Colonic mucosa (tissue), 4 donors: ENCODE measurements around the gene BASP1. TPM values are rescaled to one million over a fixed set of nuclear protein-coding genes. Genes with fewer than 3 reads are reported as not detected.

Experiments used
- DNase-seq: peaks from one replicate; pipeline ENCODE4 v3.0.0-alpha.2; 2020
- H3K27ac ChIP-seq: fragments of 200-600 bp; one replicate; pipeline ENCODE4 v1.8.0; 2021
- H3K27me3 ChIP-seq: fragments of 200-600 bp; one replicate; pipeline ENCODE4 v1.8.0; 2021
- H3K36me3 ChIP-seq: fragments of 200-600 bp; one replicate; pipeline ENCODE4 v1.8.0; 2021
- H3K4me1 ChIP-seq: fragments of 200-600 bp; one replicate; pipeline ENCODE4 v1.8.0; 2021; ENCODE audit warnings: mild to moderate bottlenecking
- H3K4me3 ChIP-seq: fragments of 200-600 bp; one replicate; pipeline ENCODE4 v1.8.0; 2021
- H3K9ac ChIP-seq, 2 donors: one replicate each; pipeline ENCODE4 v1.7.0; 2013; ENCODE audit warnings: control low read depth in 2 of 2, low read depth in 2 of 2, low read length in 2 of 2
- H3K9me3 ChIP-seq: fragments of 200-600 bp; one replicate; pipeline ENCODE4 v1.8.0; 2021
- intact Hi-C: fragments of 100-400 bp; cut with DNase I; formaldehyde crosslinking; loops from one replicate; pipeline ENCODE4 v1.14.1; 2022
- total RNA-seq, 2 donors: library from RNA; stranded (reverse); fragmentation: NEBNext Ultra II Directional in 1 of 2; extraction: Animal tissue kit (Norgen Biotek cat#: 25700) in 1 of 2; gene quantifications; one replicate each; pipeline ENCODE4 v1.2.1, GENCODE V29; 2021
- TF ChIP-seq, protein P1 (sequence below): fragments of 200-600 bp; IDR thresholded peaks from one replicate; pipeline ENCODE4 v1.8.0; 2022; ENCODE audit warnings: antibody characterized with exemption, mild to moderate bottlenecking
- donor health status: healthy.
- donor health status: DM: no; HTN: no; CAD: no.
- donor health status: DM: no; HTN: no; CAD: no.

BASP1 gene
- total RNA-seq, 2 donors from 2014 or later: 4.2 to 5.5 TPM

DNA sequence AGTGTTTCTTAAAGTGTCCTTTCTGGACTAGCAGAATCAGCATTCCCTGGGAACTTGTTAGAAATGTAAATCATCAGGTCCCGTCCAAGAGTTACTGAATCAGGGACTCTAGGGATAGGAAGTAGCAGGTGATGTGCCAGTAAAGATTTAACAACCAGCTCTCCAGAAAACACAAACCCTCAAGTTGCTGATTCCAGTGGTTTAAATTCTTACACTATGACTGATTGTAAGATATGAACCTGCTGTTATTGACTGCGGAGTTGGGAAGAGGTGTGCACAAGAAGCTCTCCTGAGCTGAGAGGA is 39.1 kb upstream of the BASP1 start:
- Histone ChIP-seq H3K4me3 (no peak overlapping the region), H3K9me3 (no peaks in the 10 kb centered on the region), H3K36me3 (no peaks in the 10 kb centered on the region), H3K4me1 (no peaks in the 10 kb centered on the region), H3K27ac (no peak overlapping the region), H3K27me3 (no peaks in the 10 kb centered on the region), H3K9ac (no peak overlapping the region)
- intact Hi-C loops: no loop called here
- TF ChIP-seq, protein P1, sequence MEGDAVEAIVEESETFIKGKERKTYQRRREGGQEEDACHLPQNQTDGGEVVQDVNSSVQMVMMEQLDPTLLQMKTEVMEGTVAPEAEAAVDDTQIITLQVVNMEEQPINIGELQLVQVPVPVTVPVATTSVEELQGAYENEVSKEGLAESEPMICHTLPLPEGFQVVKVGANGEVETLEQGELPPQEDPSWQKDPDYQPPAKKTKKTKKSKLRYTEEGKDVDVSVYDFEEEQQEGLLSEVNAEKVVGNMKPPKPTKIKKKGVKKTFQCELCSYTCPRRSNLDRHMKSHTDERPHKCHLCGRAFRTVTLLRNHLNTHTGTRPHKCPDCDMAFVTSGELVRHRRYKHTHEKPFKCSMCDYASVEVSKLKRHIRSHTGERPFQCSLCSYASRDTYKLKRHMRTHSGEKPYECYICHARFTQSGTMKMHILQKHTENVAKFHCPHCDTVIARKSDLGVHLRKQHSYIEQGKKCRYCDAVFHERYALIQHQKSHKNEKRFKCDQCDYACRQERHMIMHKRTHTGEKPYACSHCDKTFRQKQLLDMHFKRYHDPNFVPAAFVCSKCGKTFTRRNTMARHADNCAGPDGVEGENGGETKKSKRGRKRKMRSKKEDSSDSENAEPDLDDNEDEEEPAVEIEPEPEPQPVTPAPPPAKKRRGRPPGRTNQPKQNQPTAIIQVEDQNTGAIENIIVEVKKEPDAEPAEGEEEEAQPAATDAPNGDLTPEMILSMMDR: no peak
- DNase-seq: no peak

DNA sequence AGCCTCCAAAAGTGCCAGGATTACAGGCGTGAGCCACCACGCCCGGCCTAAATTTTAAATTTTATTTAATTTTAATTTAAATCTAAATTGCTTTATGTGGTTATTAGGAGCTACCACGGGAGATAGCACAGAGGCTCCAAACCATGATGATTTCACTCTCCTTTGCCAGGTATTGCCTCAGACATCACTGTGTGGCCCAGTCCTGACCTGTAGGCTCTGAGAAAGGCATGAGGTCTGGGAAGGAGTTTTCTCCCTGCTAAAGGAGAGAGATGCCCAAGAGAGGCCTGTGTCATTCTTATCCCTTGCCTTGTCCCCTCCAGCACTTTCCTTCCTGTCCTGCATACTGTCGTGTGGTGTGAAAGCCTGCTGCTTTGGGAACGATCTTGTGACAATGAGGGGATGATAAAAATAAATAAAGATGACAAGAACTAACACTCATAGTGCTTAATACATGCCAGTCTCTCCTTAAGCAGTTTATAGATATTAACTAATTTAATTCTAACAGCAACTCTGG is 37.0 kb upstream of the BASP1 start:
- H3K27ac ChIP-seq: no peak overlapping the region

DNA sequence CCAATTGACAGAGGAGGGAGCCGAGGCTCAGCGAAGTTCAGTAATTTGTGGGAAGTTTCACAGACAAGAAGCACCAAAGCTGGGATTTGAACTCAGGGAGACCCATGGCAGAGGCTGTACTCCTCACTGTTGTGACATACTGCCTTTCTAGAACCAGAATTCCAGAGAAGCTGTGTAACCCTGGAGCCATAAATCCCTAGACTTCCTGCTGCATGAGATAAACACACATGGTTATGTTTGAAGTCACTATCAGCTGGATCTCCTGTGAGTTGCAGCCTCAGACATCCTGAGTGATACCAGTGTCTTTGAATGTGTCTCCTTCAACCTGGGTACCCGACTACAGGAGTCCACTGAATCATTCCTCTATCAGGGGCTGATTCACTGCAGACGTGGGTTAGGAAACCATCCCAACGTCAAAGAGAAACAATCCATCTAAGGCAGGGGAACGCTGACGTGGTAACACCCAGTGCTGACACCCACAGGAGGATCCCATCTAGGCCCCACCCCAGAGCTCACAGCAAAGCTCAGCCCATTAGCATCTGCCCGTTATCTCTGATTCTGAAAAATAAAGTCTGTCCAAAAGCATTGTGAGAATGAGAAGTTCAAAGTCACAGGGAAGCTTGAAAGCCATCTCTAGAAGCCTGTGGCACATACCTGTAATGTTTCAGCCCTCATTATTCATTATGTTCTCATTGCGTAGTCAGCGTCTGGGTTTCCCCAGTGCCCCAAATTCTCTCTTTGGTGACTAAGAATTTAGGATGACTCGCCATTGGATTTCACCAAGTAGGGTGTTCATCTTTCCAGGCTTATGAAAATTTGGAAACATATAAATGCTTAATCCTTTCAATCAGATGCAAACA is 36.3 kb upstream of the BASP1 start:
- H3K27ac ChIP-seq: no peak overlapping the region
- no peak for DNase-seq
- intact Hi-C loops: no loop called here

More for the DNA sequence above, 37.0 kb upstream of the BASP1 start:
- Histone ChIP-seq H3K27me3 (no peaks in the 10 kb centered on the region), H3K36me3 (no peaks in the 10 kb centered on the region), H3K4me3 (no peak overlapping the region), H3K4me1 (no peaks in the 10 kb centered on the region), H3K9ac (no peak overlapping the region), H3K9me3 (no peaks in the 10 kb centered on the region)
- no peak for DNase-seq
- TF ChIP-seq, protein P1: no peak
- intact Hi-C loops: no loop called here

DNA sequence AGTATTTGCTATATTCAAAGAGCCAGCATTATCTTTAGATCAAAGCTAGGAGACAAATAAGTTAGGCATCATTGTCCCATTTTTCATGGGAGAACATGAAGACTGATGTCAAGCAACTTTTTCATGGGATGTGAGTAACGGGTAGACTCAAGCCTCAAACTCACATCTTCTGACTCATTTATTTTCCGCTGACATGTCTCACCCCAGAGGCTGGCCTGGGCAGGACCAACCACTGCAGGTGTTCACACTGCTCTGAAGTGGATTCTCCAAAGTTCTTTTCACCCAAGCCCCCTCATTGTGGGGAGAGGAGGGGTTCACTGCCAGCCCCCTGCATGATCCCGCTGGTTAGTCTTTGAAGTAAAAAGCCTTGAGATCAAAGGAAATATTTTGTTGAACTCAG is 34.9 kb upstream of the BASP1 start:
- Histone ChIP-seq H3K4me1 (no peaks in the 10 kb centered on the region), H3K36me3 (no peaks in the 10 kb centered on the region), H3K27ac (no peak overlapping the region), H3K9me3 (no peaks in the 10 kb centered on the region), H3K27me3 (no peaks in the 10 kb centered on the region), H3K4me3 (no peak overlapping the region), H3K9ac (no peak overlapping the region)
- no peak for DNase-seq
- intact Hi-C loops: no loop called here
- TF ChIP-seq, protein P1: no peak

More for the DNA sequence above, 36.3 kb upstream of the BASP1 start:
- Histone ChIP-seq H3K9me3 (no peaks in the 10 kb centered on the region), H3K27me3 (no peaks in the 10 kb centered on the region), H3K4me3 (no peak overlapping the region), H3K9ac (no peak overlapping the region), H3K36me3 (no peaks in the 10 kb centered on the region), H3K4me1 (no peaks in the 10 kb centered on the region)
- TF ChIP-seq, protein P1: no peak

DNA sequence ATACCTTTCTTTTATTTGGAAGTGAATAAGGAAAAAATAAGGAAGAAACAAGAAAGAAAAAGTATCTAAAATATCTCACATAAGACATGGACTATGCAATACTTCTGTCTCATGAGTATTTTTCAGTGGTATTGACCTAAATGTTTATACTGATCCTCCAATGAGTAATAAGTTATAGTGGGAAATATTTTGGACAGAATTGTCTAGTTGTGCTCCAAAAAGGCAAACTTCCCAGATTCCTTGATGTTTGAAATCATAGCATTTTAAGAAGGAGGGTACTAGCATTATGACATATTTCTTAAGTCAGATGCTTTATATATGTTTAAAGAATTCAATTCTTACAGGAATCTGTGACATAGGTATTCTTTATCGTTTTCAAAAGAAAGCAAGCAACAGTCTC is 34.5 kb upstream of the BASP1 start:
- Histone ChIP-seq H3K9me3 (no peaks in the 10 kb centered on the region), H3K27ac (no peak overlapping the region), H3K4me1 (no peaks in the 10 kb centered on the region), H3K36me3 (no peaks in the 10 kb centered on the region), H3K4me3 (no peak overlapping the region), H3K9ac (no peak overlapping the region), H3K27me3 (no peaks in the 10 kb centered on the region)
- TF ChIP-seq, protein P1: no peak
- DNase-seq: no peak
- intact Hi-C loops: no loop called here
